HFF-Myc (cell line): ENCODE data around the gene GALNT16.
"Not testable (repeated sequence)": the region's sequence is repeated elsewhere in the genome, so short reads cannot be mapped to it uniquely, and the experiment has no call there.

Experiments
- DNase-seq: peaks from one replicate; pipeline ENCODE4 v3.0.0-alpha.2; 2011; ENCODE audit warnings: low read depth; ENCODE audit errors: extremely low read depth
- H3K4me3 ChIP-seq: replicated peaks from 2 replicates; pipeline ENCODE4 v1.5.1; 2011; ENCODE audit warnings: low read depth, mild to moderate bottlenecking, control low read depth, low read length
- TF ChIP-seq, protein P1 (sequence below): IDR thresholded peaks from 2 replicates; pipeline ENCODE4 v1.5.1; 2012; ENCODE audit warnings: mild to moderate bottlenecking, low read depth, low read length, control low read depth; ENCODE audit errors: missing control alignments

Gene GALNT16

DNA sequence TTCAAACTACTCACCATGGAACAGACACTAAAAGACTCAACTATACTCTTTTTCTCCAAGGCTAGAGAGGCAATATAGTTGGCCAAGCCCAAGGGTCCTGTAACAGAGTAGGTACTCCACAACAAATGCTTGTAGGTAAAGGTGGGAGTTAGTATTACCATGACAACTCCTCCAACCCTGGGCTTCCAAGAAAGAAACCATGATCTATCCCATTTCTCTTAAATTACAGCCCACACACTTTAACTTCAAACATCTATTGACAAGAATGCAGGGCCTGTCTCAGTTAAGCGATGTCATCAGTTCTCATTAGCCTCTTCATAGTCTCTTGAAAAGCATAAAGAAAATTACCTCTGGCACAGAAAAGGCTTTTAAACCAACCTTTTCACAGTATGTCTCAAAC, 113.1 kb downstream of the GALNT16 start:
- H3K4me3 ChIP-seq = no peak overlapping the region
- no peak for DNase-seq
- TF ChIP-seq, protein P1, sequence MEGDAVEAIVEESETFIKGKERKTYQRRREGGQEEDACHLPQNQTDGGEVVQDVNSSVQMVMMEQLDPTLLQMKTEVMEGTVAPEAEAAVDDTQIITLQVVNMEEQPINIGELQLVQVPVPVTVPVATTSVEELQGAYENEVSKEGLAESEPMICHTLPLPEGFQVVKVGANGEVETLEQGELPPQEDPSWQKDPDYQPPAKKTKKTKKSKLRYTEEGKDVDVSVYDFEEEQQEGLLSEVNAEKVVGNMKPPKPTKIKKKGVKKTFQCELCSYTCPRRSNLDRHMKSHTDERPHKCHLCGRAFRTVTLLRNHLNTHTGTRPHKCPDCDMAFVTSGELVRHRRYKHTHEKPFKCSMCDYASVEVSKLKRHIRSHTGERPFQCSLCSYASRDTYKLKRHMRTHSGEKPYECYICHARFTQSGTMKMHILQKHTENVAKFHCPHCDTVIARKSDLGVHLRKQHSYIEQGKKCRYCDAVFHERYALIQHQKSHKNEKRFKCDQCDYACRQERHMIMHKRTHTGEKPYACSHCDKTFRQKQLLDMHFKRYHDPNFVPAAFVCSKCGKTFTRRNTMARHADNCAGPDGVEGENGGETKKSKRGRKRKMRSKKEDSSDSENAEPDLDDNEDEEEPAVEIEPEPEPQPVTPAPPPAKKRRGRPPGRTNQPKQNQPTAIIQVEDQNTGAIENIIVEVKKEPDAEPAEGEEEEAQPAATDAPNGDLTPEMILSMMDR = no peak

DNA sequence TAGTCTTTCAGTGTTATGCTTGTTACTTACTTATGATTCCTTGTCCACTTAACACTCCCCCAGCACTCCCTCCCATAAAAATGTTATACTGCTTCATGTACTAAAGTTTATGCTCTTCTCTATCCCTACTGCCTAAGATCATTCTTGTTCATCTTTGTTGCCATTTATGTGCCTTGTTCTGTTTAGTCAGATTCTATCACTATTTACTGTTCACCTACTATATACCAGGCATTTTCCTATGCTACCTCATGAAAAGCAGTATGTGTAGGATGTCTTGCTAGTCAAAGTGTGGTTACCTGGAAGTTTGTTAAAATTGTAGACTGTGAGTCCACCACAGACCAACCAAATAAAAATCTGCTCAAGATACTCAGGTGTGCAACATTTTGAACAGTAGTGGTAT, 114.3 kb downstream of the GALNT16 start:
- DNase-seq = no peak
- TF ChIP-seq, protein P1 = no peak

DNA sequence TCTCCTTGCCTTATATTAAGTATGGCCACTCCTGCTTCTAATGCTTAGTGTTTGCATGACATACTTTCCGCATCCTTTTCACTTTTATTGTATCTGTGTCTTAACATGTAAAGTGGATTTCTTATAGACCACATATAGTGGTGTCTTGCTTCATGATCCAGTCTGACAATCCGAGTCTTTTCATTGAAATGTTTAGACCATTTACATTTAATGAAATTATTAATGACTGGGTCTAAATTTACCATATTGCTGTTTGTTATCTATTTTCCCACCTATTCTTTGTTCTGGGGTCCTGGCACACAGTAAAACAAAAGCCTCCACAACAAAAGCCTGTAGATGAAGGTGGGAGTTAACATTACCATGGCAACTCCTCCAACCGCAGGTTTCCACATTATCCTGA, 115.2 kb downstream of the GALNT16 start:
- TF ChIP-seq, protein P1 = no peak
- H3K4me3 ChIP-seq = no peak overlapping the region
- no peak for DNase-seq

More for the DNA sequence above, 114.3 kb downstream of the GALNT16 start:
- H3K4me3 ChIP-seq = no peak overlapping the region

DNA sequence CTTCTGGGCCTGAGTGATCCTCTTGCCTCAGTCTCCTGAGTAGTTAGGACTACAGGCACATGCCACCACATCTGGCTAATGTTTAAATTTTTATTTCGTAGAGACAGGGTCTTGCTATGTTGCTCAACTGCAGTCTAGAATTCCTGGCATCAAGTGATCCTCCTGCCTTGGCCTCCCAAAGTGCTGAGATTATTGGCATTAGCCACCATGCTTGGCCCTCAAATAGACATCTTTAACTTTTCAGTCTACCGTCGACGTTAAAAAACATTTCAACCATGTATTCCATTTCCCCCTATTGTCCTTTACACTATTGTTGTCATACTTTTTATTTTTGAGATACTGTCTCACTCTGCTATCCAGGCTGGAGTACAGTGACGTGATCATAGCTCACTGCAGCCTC, 115.8 kb downstream of the GALNT16 start:
- TF ChIP-seq, protein P1 = no peak
- DNase-seq = no peak
- H3K4me3 ChIP-seq = no peak overlapping the region

DNA sequence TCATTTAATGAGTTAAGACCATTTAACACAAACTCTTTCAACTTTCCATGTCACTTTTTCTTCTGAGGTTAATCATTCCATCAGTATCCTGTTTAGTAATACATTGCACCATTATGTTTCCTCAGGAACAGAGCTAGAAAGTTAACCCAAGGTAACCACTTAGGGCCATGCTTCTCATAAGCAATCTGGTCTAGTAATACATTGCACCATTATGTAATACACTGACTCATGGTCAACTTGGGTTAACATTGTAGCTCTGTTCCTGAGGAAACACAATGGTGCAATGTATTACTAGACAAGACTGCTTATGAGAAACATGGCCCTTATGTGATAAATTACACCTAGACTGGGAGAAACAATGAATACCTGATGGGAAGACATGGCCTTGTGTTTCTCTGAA, 116.5 kb downstream of the GALNT16 start:
- no peak for DNase-seq

DNA sequence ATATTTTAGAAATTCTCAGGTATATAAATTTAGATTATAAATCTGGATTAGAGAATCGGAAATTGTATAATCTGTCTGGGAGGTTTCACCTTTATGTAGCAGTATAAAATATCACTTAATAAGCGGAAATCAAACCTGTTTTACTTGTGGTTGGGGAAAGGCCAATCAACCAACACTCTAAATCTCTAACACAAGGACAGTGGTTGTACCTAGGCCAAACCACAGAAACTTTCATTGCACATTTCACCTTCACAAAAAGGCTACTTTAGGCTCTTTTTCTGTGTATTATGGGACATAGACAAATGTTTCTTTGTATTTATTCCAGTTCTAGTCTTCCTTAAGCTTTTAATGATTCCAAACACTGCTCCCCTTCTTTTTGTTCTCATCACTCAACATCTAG, 118.3 kb downstream of the GALNT16 start:
- TF ChIP-seq, protein P1 = no peak
- no peak overlapping the region for H3K4me3 ChIP-seq
- DNase-seq = no peak

More for the DNA sequence above, 116.5 kb downstream of the GALNT16 start:
- TF ChIP-seq, protein P1 = no peak
- H3K4me3 ChIP-seq = no peak overlapping the region

DNA sequence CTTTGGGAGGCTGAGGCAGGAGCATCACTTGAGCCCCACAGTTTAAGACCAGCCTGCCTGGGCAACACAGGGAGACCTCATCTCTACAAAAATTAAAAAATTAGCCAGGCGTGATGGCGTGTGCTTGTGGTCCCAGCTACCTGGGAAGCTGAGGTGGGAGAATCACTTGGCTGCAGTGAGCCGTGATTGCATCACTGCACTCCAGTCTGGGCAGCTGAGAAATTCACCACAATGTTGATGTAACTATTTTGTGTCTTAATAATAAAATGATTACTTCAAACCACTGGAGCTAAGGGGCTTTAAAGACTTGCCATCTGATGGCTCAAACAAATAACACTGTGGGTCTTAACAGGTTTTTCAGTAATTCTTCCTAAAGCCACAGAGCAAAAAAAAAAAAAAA, 127.4 kb downstream of the GALNT16 start:
- TF ChIP-seq, protein P1 = no peak
- DNase-seq = no peak
- no peak overlapping the region for H3K4me3 ChIP-seq

DNA sequence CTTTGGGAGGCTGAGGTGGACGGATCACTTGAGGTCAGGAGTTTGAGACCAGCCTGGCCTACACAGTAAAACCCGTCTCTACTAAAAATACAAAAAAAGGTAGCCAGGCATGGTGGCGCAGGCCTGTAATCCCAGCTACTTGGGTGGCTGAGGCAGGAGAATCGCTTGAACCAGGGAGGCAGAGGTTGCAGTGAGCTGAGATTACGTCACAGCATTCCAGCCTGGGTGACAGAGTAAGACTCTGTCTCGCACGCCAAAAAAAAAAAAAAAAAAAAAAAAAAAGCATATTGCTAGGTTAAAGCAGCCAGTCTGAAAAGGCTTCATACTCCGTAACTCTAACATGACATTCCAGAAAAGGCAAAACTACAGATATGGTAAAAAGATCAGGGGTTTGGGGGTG, 131.4 kb downstream of the GALNT16 start:
- DNase-seq, H3K4me3 ChIP-seq: not testable (repeated sequence)
